Spleen (tissue), 11 donors: ENCODE results near the gene SYNPO. TPM values are rescaled to one million over a fixed set of nuclear protein-coding genes. Genes with fewer than 3 reads are reported as not detected.
A peak's percentile ranks its signal among the peaks of the same experiment; 100 is the strongest.

Source experiments
- DNase-seq: peaks from one replicate; pipeline ENCODE4 v3.0.0-alpha.2; 2020
- H3K27ac ChIP-seq, 8 donors: fragments of 200-600 bp; sonication (generic) in 7 of 8; 1 replicate in 4 of 8; 2 replicates in 4 of 8; pipeline versions ENCODE4 v1.5.0 to v1.8.0; 2016 to 2021; ENCODE audit warnings: inconsistent platforms in 4 of 8, mild to moderate bottlenecking in 4 of 8, moderate library complexity in 1 of 8
- H3K27me3 ChIP-seq, 7 donors: fragments of 200-600 bp; sonication (generic) in 6 of 7; replicated peaks in 1 of 7; 1 replicate in 4 of 7; 2 replicates in 3 of 7; pipeline versions ENCODE4 v1.5.0 to v1.8.0; 2016 to 2021; ENCODE audit warnings: inconsistent platforms in 3 of 7, mild to moderate bottlenecking in 1 of 7
- H3K36me3 ChIP-seq, 6 donors: fragments of 200-600 bp; sonication (generic) in 5 of 6; 1 replicate in 4 of 6; 2 replicates in 2 of 6; pipeline versions ENCODE4 v1.5.0 to v1.8.0; 2016 to 2021; ENCODE audit warnings: inconsistent platforms in 2 of 6
- H3K4me1 ChIP-seq, 6 donors: fragments of 200-600 bp; sonication (generic) in 5 of 6; 1 replicate in 3 of 6; 2 replicates in 3 of 6; pipeline versions ENCODE4 v1.5.0 to v1.8.0; 2016 to 2021; ENCODE audit warnings: inconsistent platforms in 3 of 6
- H3K4me3 ChIP-seq, 8 donors: fragments of 200-600 bp; sonication (generic) in 7 of 8; 1 replicate in 4 of 8; 2 replicates in 4 of 8; pipeline versions ENCODE4 v1.5.0 to v1.8.0; 2016 to 2021; ENCODE audit warnings: inconsistent platforms in 4 of 8, mild to moderate bottlenecking in 4 of 8, moderate library complexity in 2 of 8
- H3K9me3 ChIP-seq, 8 donors: fragments of 200-600 bp; sonication (generic) in 7 of 8; 1 replicate in 4 of 8; 2 replicates in 4 of 8; pipeline versions ENCODE4 v1.5.0 to v1.8.0; 2016 to 2021; ENCODE audit warnings: inconsistent platforms in 4 of 8
- POLR2A ChIP-seq, 3 donors: fragments of 450-650 bp; IDR thresholded peaks; one replicate each; pipeline ENCODE4 v1.5.1; 2017; ENCODE audit warnings: antibody characterized with exemption in 3 of 3, mild to moderate bottlenecking in 1 of 3
- POLR2AphosphoS5 ChIP-seq, 3 donors: sonication (generic); formaldehyde crosslinking; IDR thresholded peaks; one replicate each; pipeline ENCODE4 v1.5.1; 2017; ENCODE audit warnings: antibody characterized with exemption in 3 of 3
- WGBS, 5 donors: extraction: QIAGEN DNeasy Blood & Tissue Kit in 3 of 5; methylation state at CpG; one replicate each; pipeline versions ENCODE4 v1.1.5 to v1.1.7; 2013 to 2018; 5-methylcytosine and 5-hydroxymethylcytosine counted together
- intact Hi-C: fragments of 100-400 bp; cut with DNase I; formaldehyde crosslinking; loops from one replicate; pipeline ENCODE4 v1.15.0; 2023; ENCODE audit warnings: low total_unique reads
- polyA plus RNA-seq, 3 donors: library from polyadenylated mRNA; stranded (reverse); fragments of 200-250 nt; gene quantifications; one replicate each; pipeline ENCODE4 v1.2.1, GENCODE V29; 2013
- total RNA-seq, 7 donors: library from RNA; depleted of rRNA in 3 of 7; stranded (reverse); fragments of >200 nt in 3 of 7; fragmentation: NEBNext Ultra II Directional in 4 of 7; extraction: Animal tissue kit (Norgen Biotek cat#: 25700) in 4 of 7; gene quantifications; one replicate each; pipeline versions ENCODE4 v1.1.0 to v1.2.1, GENCODE V29; 2016 to 2021
- TF ChIP-seq, protein P1 (sequence below), 11 experiments: fragments of 200-600 bp in 7 of 11; fragments of 450-650 bp in 4 of 11; sonication (generic) in 4 of 11; IDR thresholded peaks in 8 of 11; conservative IDR thresholded peaks in 3 of 11; 1 replicate in 7 of 11; 2 replicates in 4 of 11; pipeline versions ENCODE4 v1.4.0 to v1.8.0; 2016 to 2021; ENCODE audit warnings: antibody characterized with exemption in 11 of 11, inconsistent platforms in 4 of 11, mild to moderate bottlenecking in 1 of 11
- donor health status: healthy with polysubstance abuse.
- donor health status: DM: no; HTN: no; CAD: no; lungs with moderate emphysema.
- donor health status: DM: no; HTN: no; CAD: no.
- donor health status: Bipolar disorder and iron deficiency.
- donor health status: healthy.
- donor health status: DM: no; HTN: no; CAD: no.
- donor health status: DM: yes; HTN: yes; CAD: no.

SYNPO gene
- total and polyA plus RNA-seq, 10 donors: 6.9 to 133 (median 45.9) TPM

DNA sequence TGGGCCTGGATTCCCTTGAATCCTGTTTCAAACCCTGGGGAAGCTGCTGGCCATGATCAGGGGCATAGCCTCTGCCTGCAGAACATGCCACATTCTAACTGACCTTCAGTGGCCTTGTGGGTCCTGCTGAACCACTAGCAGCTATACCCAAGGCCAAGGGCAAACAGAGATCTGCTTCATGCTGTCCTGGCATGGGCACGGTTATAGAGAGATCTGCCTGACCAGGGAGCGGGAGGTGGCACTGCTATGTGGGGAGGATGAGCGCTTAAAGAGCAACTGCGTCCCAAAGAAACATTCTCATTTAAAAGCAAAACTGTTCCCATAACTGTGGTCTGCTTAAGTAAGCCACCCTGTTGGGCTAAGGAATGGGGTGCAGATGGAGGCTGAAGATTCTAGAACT, 36.5 kb upstream of the SYNPO start:
- H3K27ac ChIP-seq: peak overlapping the region in 6 of 8 donors; percentile 31 to 71 (median 65)
- no peak overlapping the region for H3K4me3 ChIP-seq
- no peaks in the 10 kb centered on the region for H3K9me3 ChIP-seq
- TF ChIP-seq, protein P1, sequence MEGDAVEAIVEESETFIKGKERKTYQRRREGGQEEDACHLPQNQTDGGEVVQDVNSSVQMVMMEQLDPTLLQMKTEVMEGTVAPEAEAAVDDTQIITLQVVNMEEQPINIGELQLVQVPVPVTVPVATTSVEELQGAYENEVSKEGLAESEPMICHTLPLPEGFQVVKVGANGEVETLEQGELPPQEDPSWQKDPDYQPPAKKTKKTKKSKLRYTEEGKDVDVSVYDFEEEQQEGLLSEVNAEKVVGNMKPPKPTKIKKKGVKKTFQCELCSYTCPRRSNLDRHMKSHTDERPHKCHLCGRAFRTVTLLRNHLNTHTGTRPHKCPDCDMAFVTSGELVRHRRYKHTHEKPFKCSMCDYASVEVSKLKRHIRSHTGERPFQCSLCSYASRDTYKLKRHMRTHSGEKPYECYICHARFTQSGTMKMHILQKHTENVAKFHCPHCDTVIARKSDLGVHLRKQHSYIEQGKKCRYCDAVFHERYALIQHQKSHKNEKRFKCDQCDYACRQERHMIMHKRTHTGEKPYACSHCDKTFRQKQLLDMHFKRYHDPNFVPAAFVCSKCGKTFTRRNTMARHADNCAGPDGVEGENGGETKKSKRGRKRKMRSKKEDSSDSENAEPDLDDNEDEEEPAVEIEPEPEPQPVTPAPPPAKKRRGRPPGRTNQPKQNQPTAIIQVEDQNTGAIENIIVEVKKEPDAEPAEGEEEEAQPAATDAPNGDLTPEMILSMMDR (IDR thresholded peaks at IDR 0.05 in 8 of 11, conservative IDR thresholded peaks at IDR 0.05 in 3 of 11): no peak
- TF ChIP-seq POLR2AphosphoS5 (IDR thresholded peaks at IDR 0.05): peak in 1 of 3 donors; percentile 10
- TF ChIP-seq POLR2A (IDR thresholded peaks at IDR 0.05): no peak
- no peaks in the 10 kb centered on the region for H3K27me3 ChIP-seq
- no peaks in the 10 kb centered on the region for H3K36me3 ChIP-seq
- peak; percentile 53 for DNase-seq
- intact Hi-C loops: no loop called here
- WGBS, 5 donors: 67 to 93% (median 81%) methylated on average over 4 of the region's 4 CpGs
- peaks cover 0 to 67% (median 38%) of the 10 kb centered on the region in 6 donors for H3K4me1 ChIP-seq

GRCh38 chr5:150604894-150605440, 35.5 kb upstream of the SYNPO start:
- H3K9me3 ChIP-seq: no peaks in the 10 kb centered on the region
- WGBS, 5 donors: 85 to 98% (median 91%) methylated on average over 6 of the region's 6 CpGs
- intact Hi-C loops: no loop called here
- H3K36me3 ChIP-seq: no peaks in the 10 kb centered on the region
- H3K27me3 ChIP-seq: no peaks in the 10 kb centered on the region
- H3K4me3 ChIP-seq: no peak overlapping the region
- H3K27ac ChIP-seq: peak overlapping the region in 5 of 8 donors; percentile 62 to 71 (median 66)
- peak; percentile 39 for DNase-seq
- peaks cover 0 to 60% (median 29%) of the 10 kb centered on the region in 6 donors for H3K4me1 ChIP-seq
- TF ChIP-seq, protein P1 (IDR thresholded peaks at IDR 0.05 in 8 of 11, conservative IDR thresholded peaks at IDR 0.05 in 3 of 11): no peak
- no peak for TF ChIP-seq POLR2AphosphoS5 (IDR thresholded peaks at IDR 0.05)
- TF ChIP-seq POLR2A (IDR thresholded peaks at IDR 0.05): no peak

GRCh38 chr5:150605546-150605945, 34.9 kb upstream of the SYNPO start:
- no peak overlapping the region for H3K4me3 ChIP-seq
- 75 to 87% (median 76%) methylated on average over 6 of the region's 6 CpGs for WGBS, 5 donors
- H3K4me1 ChIP-seq: peaks cover 0 to 60% (median 24%) of the 10 kb centered on the region in 6 donors
- DNase-seq: no peak
- intact Hi-C loops: no loop called here
- no peaks in the 10 kb centered on the region for H3K9me3 ChIP-seq
- TF ChIP-seq POLR2A (IDR thresholded peaks at IDR 0.05) (no peak), POLR2AphosphoS5 (IDR thresholded peaks at IDR 0.05) (no peak)
- TF ChIP-seq, protein P1 (IDR thresholded peaks at IDR 0.05 in 8 of 11, conservative IDR thresholded peaks at IDR 0.05 in 3 of 11): no peak
- H3K36me3 ChIP-seq: no peaks in the 10 kb centered on the region
- no peak overlapping the region for H3K27ac ChIP-seq
- no peaks in the 10 kb centered on the region for H3K27me3 ChIP-seq

DNA sequence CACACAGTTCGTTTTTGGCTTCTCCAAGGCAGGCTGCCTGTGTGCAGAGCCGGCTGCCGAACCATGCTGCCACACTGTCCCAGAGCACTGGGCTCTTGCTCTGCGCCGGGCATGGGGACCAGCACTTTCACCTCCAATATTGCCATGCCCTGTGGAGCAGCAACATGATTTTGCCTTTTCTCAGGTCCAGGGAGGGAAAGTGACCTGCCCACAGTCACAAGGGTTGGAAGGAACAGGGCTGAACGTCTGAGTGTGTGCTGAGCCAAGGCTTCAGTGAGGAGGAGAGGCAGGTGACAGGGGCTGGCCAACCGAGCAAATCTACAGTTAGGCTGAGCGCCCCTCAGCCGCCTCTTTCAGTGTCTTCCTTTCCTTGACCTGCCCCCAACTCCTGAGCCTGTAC, 34.0 kb upstream of the SYNPO start:
- no peaks in the 10 kb centered on the region for H3K27me3 ChIP-seq
- no peak overlapping the region for H3K27ac ChIP-seq
- TF ChIP-seq POLR2A (IDR thresholded peaks at IDR 0.05): no peak
- TF ChIP-seq POLR2AphosphoS5 (IDR thresholded peaks at IDR 0.05): no peak
- TF ChIP-seq, protein P1 (IDR thresholded peaks at IDR 0.05 in 8 of 11, conservative IDR thresholded peaks at IDR 0.05 in 3 of 11): no peak
- peak; percentile 64 for DNase-seq
- H3K36me3 ChIP-seq: no peaks in the 10 kb centered on the region
- H3K9me3 ChIP-seq: no peaks in the 10 kb centered on the region
- peaks cover 0 to 60% (median 16%) of the 10 kb centered on the region in 6 donors for H3K4me1 ChIP-seq
- WGBS, 5 donors: 68 to 84% (median 75%) methylated on average over 6 to 9 of the region's 9 CpGs
- intact Hi-C loops: no loop called here
- H3K4me3 ChIP-seq: no peak overlapping the region
